Osteocyte (in vitro differentiated cells): ENCODE measurements around the gene RNF224. TPM values are rescaled to one million over a fixed set of nuclear protein-coding genes. Genes with fewer than 3 reads are reported as not detected.

ENCODE experiments used
- DNase-seq: peaks from one replicate; pipeline ENCODE4 v3.0.0; 2021; ENCODE audit warnings: mixed read lengths; ENCODE audit not compliant: unreplicated experiment; ENCODE audit errors: extremely low spot score
- H3K27ac Mint-ChIP-seq: one replicate; pipeline ENCODE4 v1.8.0; 2021; ENCODE audit warnings: mild to moderate bottlenecking, mixed read lengths; ENCODE audit not compliant: unreplicated experiment
- H3K27me3 Mint-ChIP-seq: one replicate; pipeline ENCODE4 v1.8.0; 2021; ENCODE audit warnings: mixed read lengths; ENCODE audit not compliant: unreplicated experiment
- H3K36me3 Mint-ChIP-seq: one replicate; pipeline ENCODE4 v1.8.0; 2021; ENCODE audit warnings: mixed read lengths; ENCODE audit not compliant: unreplicated experiment
- H3K4me1 Mint-ChIP-seq: one replicate; pipeline ENCODE4 v1.8.0; 2021; ENCODE audit warnings: mixed read lengths; ENCODE audit not compliant: unreplicated experiment
- H3K4me3 Mint-ChIP-seq: one replicate; pipeline ENCODE4 v1.8.0; 2021; ENCODE audit warnings: mild to moderate bottlenecking, moderate library complexity, mixed read lengths; ENCODE audit not compliant: unreplicated experiment
- H3K9me3 Mint-ChIP-seq: one replicate; pipeline ENCODE4 v1.8.0; 2021; ENCODE audit warnings: mixed read lengths; ENCODE audit not compliant: unreplicated experiment
- CTCF ChIP-seq: fragments of 200-600 bp; sonication (generic); IDR thresholded peaks from 2 replicates; pipeline ENCODE4 v1.5.0; 2021; ENCODE audit warnings: antibody characterized with exemption, mild to moderate bottlenecking, moderate library complexity
- total RNA-seq: library from RNA; stranded (reverse); gene quantifications from 2 replicates; pipeline ENCODE4 v1.2.1, GENCODE V29; 2021

RNF224 gene
- total RNA-seq, 1 donor from 2014 or later, result not detected

- peaks cover 2% of the 10 kb centered on the region for H3K4me1 Mint-ChIP-seq
- no peak overlapping the region for H3K27ac Mint-ChIP-seq
- peaks cover 14% of the 10 kb centered on the region for H3K36me3 Mint-ChIP-seq
- H3K9me3 Mint-ChIP-seq, result no peaks in the 10 kb centered on the region
- TF ChIP-seq CTCF, result no peak
- H3K27me3 Mint-ChIP-seq, result no peaks in the 10 kb centered on the region
- no peak overlapping the region for H3K4me3 Mint-ChIP-seq
- no peak for DNase-seq
These were observed 46.8 kb upstream of the RNF224 start for GRCh38 chr9:137180491-137180890.

DNA sequence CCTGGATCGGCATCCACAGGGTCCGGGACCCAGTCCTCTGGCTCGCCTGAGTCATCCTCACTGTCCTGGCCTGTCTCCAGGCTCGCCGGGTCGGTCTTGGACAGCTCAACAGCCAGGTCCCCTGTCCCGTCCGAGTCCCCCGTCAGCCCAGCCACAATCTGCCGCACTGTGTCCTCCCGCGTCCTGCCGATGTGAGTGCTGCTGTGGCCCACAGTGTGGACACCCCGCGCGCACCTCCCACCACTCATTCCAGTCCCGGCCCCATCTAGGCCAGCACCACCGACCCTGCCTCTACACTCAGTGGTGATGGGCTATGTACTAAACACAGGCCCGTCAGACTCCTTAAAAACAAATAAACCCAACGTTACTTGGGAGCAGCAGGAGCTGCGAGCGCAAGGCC, 45.6 kb upstream of the RNF224 start:
- H3K27me3 Mint-ChIP-seq, result no peaks in the 10 kb centered on the region
- no peak overlapping the region for H3K4me3 Mint-ChIP-seq
- TF ChIP-seq CTCF, result no peak
- H3K27ac Mint-ChIP-seq, result no peak overlapping the region
- DNase-seq, result no peak
- no peaks in the 10 kb centered on the region for H3K9me3 Mint-ChIP-seq
- peaks cover 14% of the 10 kb centered on the region for H3K36me3 Mint-ChIP-seq
- H3K4me1 Mint-ChIP-seq, result peaks cover 8% of the 10 kb centered on the region

DNA sequence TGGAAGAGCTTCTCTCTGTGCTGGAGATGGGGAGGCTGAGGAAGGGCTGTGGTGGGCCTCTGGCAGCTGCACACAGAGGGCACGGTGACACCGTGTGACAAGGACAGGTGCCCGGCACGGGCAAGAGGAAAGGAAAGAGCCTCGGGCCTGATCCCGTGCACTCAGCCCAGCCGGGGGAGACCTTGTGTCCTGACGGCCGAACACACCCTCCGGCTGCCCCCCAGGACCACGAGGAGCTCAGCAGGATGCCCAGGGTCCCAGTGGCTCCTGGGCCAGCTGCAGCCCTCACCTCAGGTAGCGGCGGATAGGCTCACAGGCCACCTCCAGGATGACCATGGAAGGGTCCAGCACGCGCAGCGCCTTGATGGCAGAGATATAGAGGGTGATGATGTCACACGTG, 44.5 kb upstream of the RNF224 start:
- Mint-ChIP-seq H3K4me1 (peaks cover 19% of the 10 kb centered on the region), H3K36me3 (peaks cover 10% of the 10 kb centered on the region), H3K9me3 (no peaks in the 10 kb centered on the region), H3K27me3 (no peaks in the 10 kb centered on the region), H3K4me3 (no peak overlapping the region), H3K27ac (no peak overlapping the region)
- no peak for TF ChIP-seq CTCF
- DNase-seq, result no peak

DNA sequence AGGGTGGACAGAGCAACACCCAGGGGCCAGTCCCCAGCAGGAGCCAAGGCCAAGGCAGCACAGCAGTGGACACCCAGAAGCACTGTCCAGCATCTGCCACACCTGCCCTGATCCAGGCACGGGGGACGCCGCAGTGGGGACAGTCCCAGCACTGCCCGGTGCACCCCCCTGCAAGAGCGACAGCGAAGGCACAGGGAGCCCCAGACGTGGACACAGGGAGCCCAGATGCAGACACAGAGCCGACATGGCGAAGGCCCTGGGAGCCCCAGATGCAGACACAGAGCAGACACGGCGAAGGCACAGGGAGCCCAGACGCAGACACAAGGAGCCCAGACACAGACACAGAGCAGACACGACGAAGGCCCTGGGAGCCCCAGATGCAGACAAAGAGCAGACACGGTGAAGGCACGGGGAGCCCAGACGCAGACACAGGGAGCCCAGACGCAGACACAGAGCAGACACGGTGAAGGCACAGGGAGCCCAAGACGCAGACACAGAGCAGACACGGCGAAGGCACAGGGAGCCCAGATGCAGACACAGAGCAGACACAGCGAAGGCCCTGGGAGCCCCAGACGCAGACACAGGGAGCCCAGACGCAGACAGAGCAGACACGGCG, 43.2 kb upstream of the RNF224 start:
- Mint-ChIP-seq H3K4me3 (no peak overlapping the region), H3K4me1 (peaks cover 23% of the 10 kb centered on the region), H3K27ac (no peak overlapping the region), H3K27me3 (no peaks in the 10 kb centered on the region), H3K9me3 (no peaks in the 10 kb centered on the region), H3K36me3 (peaks cover 9% of the 10 kb centered on the region)
- DNase-seq, result no peak
- no peak for TF ChIP-seq CTCF

DNA sequence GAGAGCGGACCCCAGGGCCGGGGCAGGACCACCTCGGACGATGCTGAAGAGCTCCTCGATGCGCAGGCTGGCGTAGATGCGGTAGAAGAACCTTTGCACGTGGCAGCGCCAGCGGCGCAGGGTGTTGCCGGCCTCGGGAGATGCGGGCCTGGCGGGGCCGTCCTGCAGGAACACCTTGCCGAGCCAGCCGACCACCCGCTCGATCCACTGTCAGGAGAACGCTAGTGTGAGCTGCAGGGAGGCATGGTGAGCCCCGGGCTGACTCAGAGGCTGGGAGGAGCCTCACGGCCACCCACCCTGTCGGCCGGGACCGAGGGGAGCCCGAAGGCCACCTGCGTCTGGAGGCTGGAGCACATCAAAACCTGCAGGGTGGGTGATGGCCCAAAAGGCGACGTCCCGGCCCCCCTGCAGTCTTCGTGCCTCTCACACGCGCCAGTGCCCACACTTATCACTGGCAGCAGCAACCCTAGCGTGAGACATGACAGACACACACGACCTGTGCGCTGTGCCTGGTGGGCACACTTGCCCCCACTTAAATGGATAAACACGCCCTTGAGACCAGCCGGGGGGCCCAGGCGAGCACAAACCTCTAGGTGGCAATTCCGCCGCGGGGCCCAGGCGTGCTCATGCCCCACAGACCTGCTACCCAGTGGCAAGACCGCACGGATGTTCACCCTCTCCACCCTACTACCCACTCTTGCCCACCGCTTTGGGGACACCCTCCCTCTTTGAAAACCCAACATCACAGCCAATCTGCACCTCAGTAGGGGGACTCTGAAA, 42.2 kb upstream of the RNF224 start:
- no peaks in the 10 kb centered on the region for H3K9me3 Mint-ChIP-seq
- TF ChIP-seq CTCF, result no peak
- no peak overlapping the region for H3K4me3 Mint-ChIP-seq
- peaks cover 28% of the 10 kb centered on the region for H3K4me1 Mint-ChIP-seq
- no peaks in the 10 kb centered on the region for H3K27me3 Mint-ChIP-seq
- DNase-seq, result no peak
- H3K27ac Mint-ChIP-seq, result no peak overlapping the region
- H3K36me3 Mint-ChIP-seq, result peaks cover 10% of the 10 kb centered on the region
